Stimulated activated naive CD8-positive, alpha-beta T cell treated with anti-CD3 and anti-CD28 coated beads, Interleukin-15, amount 100 ng/mL, for 72 hours (primary cell): Measurements from ENCODE around the gene MPPED2.

Experiments used
- ATAC-seq: fragments of 150-1000 bp; cut with Tn5 transposase; 2 replicates; pipeline ENCODE4 v1.10.0; 2021; ENCODE audit warnings: mild to moderate bottlenecking, moderate library complexity
- DNase-seq, 2 donors: peaks; one replicate each; pipeline ENCODE4 v3.0.0; 2021 to 2022
- H3K27ac Mint-ChIP-seq, 2 donors: one replicate each; pipeline ENCODE4 v1.8.0; 2022; ENCODE audit warnings: mild to moderate bottlenecking in 2 of 2, mixed read lengths in 2 of 2, moderate library complexity in 2 of 2
- H3K27me3 Mint-ChIP-seq: one replicate; pipeline ENCODE4 v1.8.0; 2022; ENCODE audit warnings: mixed read lengths
- H3K4me1 Mint-ChIP-seq: one replicate; pipeline ENCODE4 v1.8.0; 2022; ENCODE audit warnings: mild to moderate bottlenecking, mixed read lengths
- H3K4me3 Mint-ChIP-seq, 2 donors: one replicate each; pipeline ENCODE4 v1.8.0; 2022; ENCODE audit warnings: mild to moderate bottlenecking in 2 of 2, mixed read lengths in 2 of 2, moderate library complexity in 1 of 2
- H3K9me3 Mint-ChIP-seq, 2 donors: one replicate each; pipeline ENCODE4 v1.8.0; 2022; ENCODE audit warnings: mixed read lengths in 2 of 2

Gene MPPED2

DNA sequence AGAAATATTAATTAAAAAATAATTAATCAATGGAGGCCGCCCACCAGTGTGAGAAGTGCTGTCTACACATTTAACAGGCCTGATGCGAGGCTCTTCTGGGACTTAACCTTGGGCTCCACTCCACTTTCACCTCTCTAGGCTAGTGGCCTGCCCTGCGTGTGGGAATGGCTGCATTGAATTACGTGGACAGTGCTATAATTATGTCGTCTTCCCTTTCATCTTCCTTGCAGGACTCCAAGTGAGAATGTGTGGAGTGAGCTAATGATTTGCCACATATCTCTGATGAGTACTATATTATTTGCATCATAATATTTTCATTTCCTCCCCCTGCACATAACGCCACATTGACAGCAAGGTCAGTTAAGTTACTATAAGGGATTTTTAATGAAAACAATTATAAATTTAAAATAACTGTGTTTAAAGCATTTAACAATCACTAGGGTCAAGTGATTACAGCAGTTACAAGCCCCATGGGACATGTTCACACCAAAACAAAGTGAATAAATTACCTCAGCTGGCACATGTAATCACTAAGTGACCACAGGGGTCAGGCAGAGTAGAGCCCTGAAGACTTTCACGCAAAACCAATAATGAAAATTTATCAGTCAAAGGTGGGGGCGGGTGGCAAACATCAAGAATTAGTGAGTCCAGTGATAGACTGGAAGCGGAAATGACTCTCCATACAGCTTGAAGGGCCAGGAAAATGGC lies 63.5 kb downstream of the MPPED2 start:
- H3K4me3 Mint-ChIP-seq, result no peak overlapping the region
- no peak overlapping the region for H3K27ac Mint-ChIP-seq
- peaks cover 29% of the 10 kb centered on the region for H3K27me3 Mint-ChIP-seq
- ATAC-seq, result no peak
- DNase-seq, result no peak
- H3K4me1 Mint-ChIP-seq, result no peaks in the 10 kb centered on the region
- H3K9me3 Mint-ChIP-seq, result no peaks in the 10 kb centered on the region

DNA sequence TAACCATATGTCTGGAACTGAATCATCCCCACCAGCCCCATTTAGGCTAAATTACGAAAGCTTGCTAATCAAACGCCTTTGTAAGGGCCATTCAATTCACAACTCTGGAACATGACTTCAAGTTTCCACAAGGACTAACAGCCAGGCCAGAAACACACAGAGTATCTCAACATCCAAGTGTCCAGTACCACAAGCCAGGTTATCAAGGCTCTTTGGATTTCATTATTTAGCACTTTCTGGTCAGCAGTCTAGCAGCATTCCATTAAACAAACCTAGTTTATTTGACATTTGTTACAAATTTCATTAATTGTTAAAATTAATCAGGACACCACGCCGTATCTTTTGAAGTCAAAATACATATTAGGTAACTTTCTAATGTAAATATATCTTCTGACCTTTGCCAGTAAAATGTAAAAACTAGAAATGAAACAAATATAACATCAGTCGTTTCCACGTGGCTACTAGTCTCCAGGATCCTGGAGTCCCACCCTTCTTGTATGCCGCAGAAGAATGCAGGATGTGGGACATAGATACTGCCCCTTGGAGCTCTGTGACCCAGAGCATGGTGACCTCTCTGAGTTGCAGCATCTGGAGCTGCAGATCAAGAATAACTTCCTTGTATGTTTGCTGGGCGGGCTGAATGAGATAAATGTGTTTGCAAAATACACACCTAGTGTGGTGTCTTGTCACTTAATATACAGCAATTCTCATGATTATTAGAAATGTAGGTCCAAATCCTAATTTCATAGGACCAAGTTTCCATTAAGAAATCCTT lies 64.7 kb downstream of the MPPED2 start:
- Mint-ChIP-seq H3K27me3 (peaks cover 36% of the 10 kb centered on the region), H3K27ac (no peak overlapping the region), H3K9me3 (no peaks in the 10 kb centered on the region), H3K4me3 (no peak overlapping the region), H3K4me1 (no peaks in the 10 kb centered on the region)
- DNase-seq (no peak), ATAC-seq (no peak)

DNA sequence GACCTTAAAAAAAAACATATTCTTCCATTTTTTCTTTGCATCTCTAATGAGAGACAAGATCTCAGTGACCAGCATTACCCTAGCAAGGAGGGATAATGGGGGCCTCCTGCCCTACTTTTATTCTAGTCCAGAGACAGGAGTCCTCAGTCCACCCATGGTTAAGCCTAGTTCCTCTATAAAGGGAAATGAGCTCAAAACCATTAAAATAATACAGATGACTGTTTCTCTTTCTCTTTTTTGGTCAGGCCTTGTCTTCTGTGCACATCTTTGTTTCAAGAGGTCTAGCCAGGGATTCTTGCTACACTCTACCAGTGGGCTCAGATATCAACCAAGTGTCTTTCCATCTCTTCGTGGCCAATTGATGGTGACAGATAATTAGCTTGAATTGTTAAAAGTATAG lies 73.1 kb downstream of the MPPED2 start:
- Mint-ChIP-seq H3K27me3 (peaks cover 72% of the 10 kb centered on the region), H3K4me3 (no peak overlapping the region), H3K4me1 (peaks cover 15% of the 10 kb centered on the region), H3K9me3 (no peaks in the 10 kb centered on the region), H3K27ac (no peak overlapping the region)
- ATAC-seq (peak; percentile 31), DNase-seq (no peak)

DNA sequence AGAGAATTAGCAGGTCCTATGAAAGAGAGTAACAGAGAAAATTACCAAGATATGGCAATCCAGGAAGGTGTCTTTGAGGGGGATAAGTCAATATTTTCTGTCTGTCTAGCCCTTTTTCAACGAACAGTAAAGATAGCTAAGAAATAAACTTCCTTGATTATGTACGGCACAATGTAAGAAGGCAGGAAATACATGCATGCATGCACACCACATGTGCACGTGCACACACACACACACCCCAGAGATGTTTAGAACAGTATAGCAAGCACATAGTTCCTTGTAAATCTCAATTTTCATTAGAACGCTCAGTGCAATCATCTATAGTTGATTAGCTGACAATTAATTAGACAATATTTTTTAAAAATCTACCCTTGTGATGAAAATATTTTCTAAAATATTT lies 74.7 kb downstream of the MPPED2 start:
- no peak overlapping the region for H3K27ac Mint-ChIP-seq
- H3K9me3 Mint-ChIP-seq, result no peaks in the 10 kb centered on the region
- no peak for ATAC-seq
- H3K27me3 Mint-ChIP-seq, result peaks cover 57% of the 10 kb centered on the region
- H3K4me1 Mint-ChIP-seq, result peaks cover 15% of the 10 kb centered on the region
- DNase-seq, result no peak
- no peak overlapping the region for H3K4me3 Mint-ChIP-seq

DNA sequence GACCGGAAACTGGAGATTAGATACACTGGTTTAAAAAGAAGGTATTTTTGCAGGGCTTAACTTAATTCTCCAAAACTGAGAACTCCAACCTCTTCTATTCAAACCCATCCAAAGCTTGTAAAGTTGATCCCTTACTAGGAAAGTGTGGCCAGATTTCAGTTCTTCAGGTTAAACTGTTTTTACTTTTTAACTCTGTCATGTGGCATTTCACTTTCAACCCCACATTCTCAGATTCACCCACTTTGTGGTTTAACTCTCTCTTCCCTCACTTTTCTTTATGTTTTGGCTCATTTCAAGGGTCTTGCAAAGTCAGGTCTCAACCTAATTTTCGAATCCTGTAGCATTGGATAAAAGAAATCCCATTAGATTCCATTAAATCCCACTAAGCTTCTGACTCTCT lies 75.4 kb downstream of the MPPED2 start:
- ATAC-seq (peak; percentile 54), DNase-seq (no peak)
- peaks cover 15% of the 10 kb centered on the region for H3K4me1 Mint-ChIP-seq
- no peak overlapping the region for H3K27ac Mint-ChIP-seq
- H3K27me3 Mint-ChIP-seq, result peaks cover 53% of the 10 kb centered on the region
- H3K4me3 Mint-ChIP-seq, result no peak overlapping the region
- H3K9me3 Mint-ChIP-seq, result no peaks in the 10 kb centered on the region

DNA sequence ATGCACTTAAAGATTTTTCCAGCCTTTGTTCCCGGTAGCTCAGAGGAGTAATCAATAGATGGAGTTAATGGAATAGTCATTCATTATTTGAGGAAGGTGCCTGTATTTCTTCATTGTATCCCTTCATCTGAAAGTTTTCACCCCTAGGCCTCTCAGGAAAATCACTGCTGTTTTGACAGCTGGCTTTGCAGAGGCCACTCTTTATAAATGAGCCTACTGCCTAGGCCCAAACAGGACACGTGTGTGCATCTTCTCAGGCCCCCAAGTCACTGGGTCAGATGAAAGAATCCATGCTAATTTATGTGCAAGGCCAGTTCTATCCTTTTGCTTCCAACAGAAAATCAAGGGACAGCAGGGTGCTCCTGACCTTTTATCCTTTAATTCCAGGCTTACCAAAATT lies 76.8 kb downstream of the MPPED2 start:
- H3K27me3 Mint-ChIP-seq, result peaks cover 53% of the 10 kb centered on the region
- DNase-seq (no peak), ATAC-seq (no peak)
- no peak overlapping the region for H3K27ac Mint-ChIP-seq
- peaks cover 15% of the 10 kb centered on the region for H3K4me1 Mint-ChIP-seq
- no peaks in the 10 kb centered on the region for H3K9me3 Mint-ChIP-seq
- H3K4me3 Mint-ChIP-seq, result no peak overlapping the region

DNA sequence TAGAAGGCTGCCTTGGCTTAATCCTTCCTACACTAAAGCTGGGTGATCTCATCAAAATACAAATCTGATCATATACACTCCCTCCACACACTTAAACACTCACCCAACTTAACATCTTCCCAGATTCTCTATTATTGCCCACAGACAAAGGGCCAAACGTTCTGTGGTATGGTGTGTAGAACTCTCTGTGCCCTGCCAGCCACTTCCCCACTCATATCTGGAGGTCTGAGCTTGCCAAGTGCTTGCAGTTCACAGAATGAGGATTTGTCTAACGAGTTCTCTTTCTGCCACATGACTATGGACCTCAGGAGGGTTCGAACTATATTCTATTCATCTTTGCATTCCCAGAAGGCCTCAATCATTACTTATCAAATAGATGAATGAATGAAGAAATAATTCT lies 77.6 kb downstream of the MPPED2 start:
- H3K4me1 Mint-ChIP-seq, result peaks cover 15% of the 10 kb centered on the region
- ATAC-seq (no peak), DNase-seq (no peak)
- no peaks in the 10 kb centered on the region for H3K9me3 Mint-ChIP-seq
- no peak overlapping the region for H3K27ac Mint-ChIP-seq
- no peak overlapping the region for H3K4me3 Mint-ChIP-seq
- H3K27me3 Mint-ChIP-seq, result peaks cover 48% of the 10 kb centered on the region

DNA sequence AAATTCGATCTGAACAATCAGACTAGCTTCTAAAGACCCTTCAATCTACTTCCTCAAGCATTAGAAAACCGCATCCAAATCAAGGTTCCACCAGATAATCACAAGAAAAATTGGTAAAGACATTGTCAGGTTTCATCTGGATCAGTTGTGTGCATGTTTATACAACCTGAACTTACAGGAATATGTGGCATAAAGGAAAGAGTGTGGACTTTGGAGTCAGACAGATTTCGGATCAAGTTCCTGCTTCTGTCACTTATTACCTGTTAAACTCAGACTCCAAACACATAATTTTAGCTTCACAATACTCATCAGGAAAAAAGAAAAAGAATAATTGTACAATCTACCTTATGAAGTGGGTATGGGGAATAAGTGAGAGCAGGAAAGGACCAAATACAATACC lies 80.5 kb downstream of the MPPED2 start:
- H3K4me3 Mint-ChIP-seq, result no peak overlapping the region
- no peak for ATAC-seq
- no peak overlapping the region for H3K27ac Mint-ChIP-seq
- peaks cover 7% of the 10 kb centered on the region for H3K4me1 Mint-ChIP-seq
- H3K27me3 Mint-ChIP-seq, result peaks cover 64% of the 10 kb centered on the region
- DNase-seq, result no peak
- no peaks in the 10 kb centered on the region for H3K9me3 Mint-ChIP-seq

DNA sequence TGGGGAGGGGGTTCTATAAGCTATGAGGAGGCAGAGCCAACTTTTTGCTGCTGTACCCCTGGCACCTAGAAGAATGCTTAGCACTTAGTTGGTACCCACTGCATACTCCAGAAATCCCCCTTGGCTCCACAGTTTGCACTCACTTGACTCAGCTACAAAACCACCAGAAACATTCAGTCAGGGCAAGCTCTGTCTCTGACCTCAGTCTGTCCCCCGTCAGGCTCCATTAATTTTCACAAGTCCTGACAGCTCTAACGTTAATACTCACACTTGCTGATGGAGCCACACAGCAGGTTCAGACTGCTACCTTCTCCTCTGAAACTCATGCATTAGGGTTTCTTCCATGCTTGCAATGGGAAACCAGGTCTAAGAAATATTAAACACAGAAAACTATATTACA lies 81.7 kb downstream of the MPPED2 start:
- H3K4me3 Mint-ChIP-seq, result no peak overlapping the region
- ATAC-seq (no peak), DNase-seq (no peak)
- H3K27ac Mint-ChIP-seq, result no peak overlapping the region
- H3K9me3 Mint-ChIP-seq, result no peaks in the 10 kb centered on the region
- no peaks in the 10 kb centered on the region for H3K4me1 Mint-ChIP-seq
- peaks cover 60% of the 10 kb centered on the region for H3K27me3 Mint-ChIP-seq

DNA sequence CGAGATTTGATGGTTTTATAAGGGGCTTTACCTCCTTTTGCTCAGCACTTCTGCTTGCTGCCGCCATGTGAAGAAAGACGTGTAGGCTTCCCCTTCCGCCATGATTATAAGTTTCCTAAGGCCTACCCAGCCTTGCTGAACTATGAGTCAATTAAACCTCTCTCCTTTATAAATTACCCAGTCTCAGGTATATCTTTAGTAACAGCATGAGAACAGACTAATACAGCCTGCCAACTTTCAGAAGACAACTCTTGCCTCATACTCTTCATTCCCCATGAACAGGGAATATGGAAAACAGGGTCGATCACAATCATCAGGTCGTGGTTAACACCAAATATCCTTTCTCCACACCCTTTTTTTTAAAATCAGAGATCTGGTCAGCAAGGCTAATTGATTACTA lies 83.0 kb downstream of the MPPED2 start:
- H3K27me3 Mint-ChIP-seq, result peaks cover 59% of the 10 kb centered on the region
- DNase-seq (no peak), ATAC-seq (no peak)
- no peaks in the 10 kb centered on the region for H3K9me3 Mint-ChIP-seq
- no peak overlapping the region for H3K4me3 Mint-ChIP-seq
- no peak overlapping the region for H3K27ac Mint-ChIP-seq
- H3K4me1 Mint-ChIP-seq, result no peaks in the 10 kb centered on the region

DNA sequence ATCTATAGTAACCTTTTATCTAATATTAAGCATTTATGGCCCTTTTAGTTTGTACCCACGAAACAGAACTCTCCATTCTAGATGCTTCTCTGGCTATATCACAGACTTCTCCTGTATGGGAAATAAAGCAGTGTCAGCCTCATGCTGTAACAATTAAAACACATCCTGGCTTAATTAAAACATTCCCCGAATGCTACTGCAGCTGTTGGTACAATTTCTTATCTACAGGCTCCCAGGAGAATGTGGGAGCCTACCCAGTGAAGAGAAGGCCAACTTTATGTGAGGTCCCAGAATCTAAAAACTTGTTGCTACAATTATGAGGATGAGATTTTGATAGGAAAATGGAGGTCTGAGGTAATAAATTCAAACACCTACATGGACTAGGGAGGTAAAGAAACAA lies 83.8 kb downstream of the MPPED2 start:
- H3K4me3 Mint-ChIP-seq, result no peak overlapping the region
- peaks cover 57% of the 10 kb centered on the region for H3K27me3 Mint-ChIP-seq
- H3K4me1 Mint-ChIP-seq, result no peaks in the 10 kb centered on the region
- H3K9me3 Mint-ChIP-seq, result no peaks in the 10 kb centered on the region
- no peak overlapping the region for H3K27ac Mint-ChIP-seq
- DNase-seq (no peak), ATAC-seq (no peak)

DNA sequence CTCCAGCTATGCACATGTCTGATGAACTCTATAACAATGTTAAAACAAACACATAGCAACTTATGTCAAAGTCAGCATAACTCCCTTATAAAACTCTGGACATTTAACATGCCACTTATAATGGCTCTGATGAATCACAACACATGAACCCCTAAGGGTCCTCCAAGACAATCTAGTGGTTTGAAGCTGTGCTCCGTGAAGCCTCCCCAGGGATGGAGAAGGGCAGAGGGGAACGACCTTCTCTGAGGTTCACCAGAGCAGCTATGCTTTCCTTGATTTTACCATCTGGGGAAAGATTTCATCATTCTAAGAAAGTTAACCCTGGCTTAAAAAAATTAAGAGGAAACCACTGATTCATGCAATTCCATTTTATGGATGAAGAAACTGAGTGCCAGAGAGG lies 84.4 kb downstream of the MPPED2 start:
- no peaks in the 10 kb centered on the region for H3K9me3 Mint-ChIP-seq
- H3K4me1 Mint-ChIP-seq, result no peaks in the 10 kb centered on the region
- H3K4me3 Mint-ChIP-seq, result no peak overlapping the region
- ATAC-seq (no peak), DNase-seq (no peak)
- peaks cover 57% of the 10 kb centered on the region for H3K27me3 Mint-ChIP-seq
- no peak overlapping the region for H3K27ac Mint-ChIP-seq

DNA sequence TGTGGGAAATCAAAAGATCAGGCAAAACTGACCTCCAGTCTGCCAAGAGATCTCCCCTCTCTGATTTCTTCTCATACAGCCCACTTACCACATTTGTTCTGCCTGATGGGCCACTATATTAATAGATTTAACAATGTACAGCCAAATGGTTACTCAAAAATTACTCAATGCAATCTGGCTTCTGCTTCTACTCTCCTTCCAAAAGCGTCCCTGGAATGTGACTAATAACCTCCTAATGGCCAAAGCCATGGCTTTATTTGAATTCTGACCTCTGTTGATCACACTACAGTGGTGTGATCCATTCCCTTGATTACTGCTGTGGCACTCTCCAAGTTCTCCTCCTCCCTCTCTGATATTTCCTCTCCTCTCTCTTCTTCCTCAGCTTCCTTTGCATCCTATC lies 86.2 kb downstream of the MPPED2 start:
- no peak for ATAC-seq

DNA sequence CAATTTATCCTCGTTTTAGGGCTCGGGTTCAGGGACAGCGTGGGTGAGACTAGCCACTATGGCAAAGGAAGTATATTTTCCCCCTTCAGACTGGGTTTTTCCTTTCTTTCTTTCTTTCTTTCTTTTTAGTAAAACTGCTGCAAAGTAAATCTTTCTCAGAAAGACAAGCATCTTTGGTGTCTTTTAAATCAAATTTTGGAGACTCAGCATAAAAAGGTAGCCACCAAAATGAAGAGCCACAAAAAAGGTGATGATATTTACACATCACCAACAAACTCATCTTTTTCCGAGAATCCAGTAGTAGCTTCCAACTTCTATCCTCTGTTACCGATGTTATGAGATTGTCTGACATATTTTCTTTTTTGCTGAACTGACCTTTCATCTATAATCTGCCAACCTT lies 88.6 kb downstream of the MPPED2 start:
- DNase-seq (no peak), ATAC-seq (no peak)
- H3K27ac Mint-ChIP-seq, result no peak overlapping the region
- no peaks in the 10 kb centered on the region for H3K9me3 Mint-ChIP-seq
- no peak overlapping the region for H3K4me3 Mint-ChIP-seq
- H3K4me1 Mint-ChIP-seq, result no peaks in the 10 kb centered on the region
- H3K27me3 Mint-ChIP-seq, result peaks cover 29% of the 10 kb centered on the region

More for the DNA sequence above, 86.2 kb downstream of the MPPED2 start:
- no peaks in the 10 kb centered on the region for H3K9me3 Mint-ChIP-seq
- H3K4me3 Mint-ChIP-seq, result no peak overlapping the region
- no peak overlapping the region for H3K27ac Mint-ChIP-seq
- H3K4me1 Mint-ChIP-seq, result no peaks in the 10 kb centered on the region
- peaks cover 48% of the 10 kb centered on the region for H3K27me3 Mint-ChIP-seq
- DNase-seq, result no peak

DNA sequence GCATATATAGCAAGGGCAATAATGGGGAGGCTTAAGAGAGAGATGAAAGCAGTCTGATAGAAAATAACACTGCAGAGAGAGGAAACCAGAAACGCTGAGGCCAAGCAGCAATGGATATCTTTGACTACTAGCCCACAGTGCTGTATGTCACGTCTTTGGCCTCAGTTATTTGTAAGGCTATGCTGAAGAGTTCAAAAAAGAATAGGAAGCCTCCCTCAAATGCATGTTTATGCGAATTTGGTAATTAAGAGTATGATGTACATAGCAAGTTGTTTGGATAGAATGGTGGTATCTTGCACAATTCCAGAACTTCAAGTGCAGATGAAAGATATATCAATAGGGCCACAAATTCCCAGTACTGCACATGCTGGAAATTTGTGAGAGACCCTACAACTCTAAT lies 89.2 kb downstream of the MPPED2 start:
- ATAC-seq (no peak), DNase-seq (no peak)
- H3K9me3 Mint-ChIP-seq, result no peaks in the 10 kb centered on the region
- H3K27ac Mint-ChIP-seq, result no peak overlapping the region
- no peak overlapping the region for H3K4me3 Mint-ChIP-seq
- peaks cover 24% of the 10 kb centered on the region for H3K27me3 Mint-ChIP-seq
- H3K4me1 Mint-ChIP-seq, result no peaks in the 10 kb centered on the region

DNA sequence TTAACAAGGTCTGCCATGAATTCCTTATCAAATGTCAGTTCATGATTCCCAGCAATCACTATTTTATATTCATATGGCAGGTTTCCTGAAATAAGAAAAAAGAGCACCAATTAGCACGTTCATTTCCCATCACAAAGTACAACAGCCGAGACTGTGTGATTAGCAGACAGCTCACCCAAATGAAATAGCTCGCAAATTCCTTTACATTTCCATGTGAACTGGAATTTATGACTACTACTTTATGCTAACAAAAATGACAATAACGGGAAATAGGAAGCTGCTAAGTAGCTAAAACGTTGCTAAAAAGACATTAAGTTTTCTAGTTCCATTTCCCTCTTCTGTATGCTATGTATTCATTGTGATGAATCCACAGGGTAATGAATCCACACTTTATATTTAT lies 90.7 kb downstream of the MPPED2 start:
- no peak overlapping the region for H3K4me3 Mint-ChIP-seq
- no peak overlapping the region for H3K27ac Mint-ChIP-seq
- H3K27me3 Mint-ChIP-seq, result peaks cover 22% of the 10 kb centered on the region
- H3K4me1 Mint-ChIP-seq, result no peaks in the 10 kb centered on the region
- no peak for DNase-seq
- H3K9me3 Mint-ChIP-seq, result no peaks in the 10 kb centered on the region
- no peak for ATAC-seq

DNA sequence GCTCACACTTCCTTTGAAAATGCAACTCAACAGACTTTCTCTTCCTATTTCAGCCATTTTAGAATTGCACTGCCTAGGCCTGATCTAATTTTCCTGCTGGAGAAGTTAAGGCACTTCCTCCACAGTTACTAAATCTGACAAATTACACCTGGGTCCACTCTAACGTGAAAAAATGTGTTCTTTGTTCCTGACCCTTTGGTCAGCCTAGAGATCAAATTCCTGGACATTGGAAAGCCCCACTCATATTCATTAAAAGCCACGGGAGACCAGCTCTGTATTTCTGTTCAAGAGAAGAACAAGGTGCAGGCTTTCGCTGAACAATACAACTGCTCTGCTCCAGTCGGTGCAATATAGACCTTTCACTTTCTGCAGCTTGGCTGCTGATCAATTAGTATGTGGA lies 96.6 kb downstream of the MPPED2 start:
- DNase-seq, result no peak
- no peak for ATAC-seq
- no peaks in the 10 kb centered on the region for H3K9me3 Mint-ChIP-seq
- H3K27ac Mint-ChIP-seq, result no peak overlapping the region
- H3K27me3 Mint-ChIP-seq, result peaks cover 48% of the 10 kb centered on the region
- no peak overlapping the region for H3K4me3 Mint-ChIP-seq
- H3K4me1 Mint-ChIP-seq, result no peaks in the 10 kb centered on the region
